Hippocampal formation (tissue), 2 donors: ENCODE results near the gene UQCRC2.
"Not testable (repeated sequence)": the region's sequence is repeated elsewhere in the genome, so short reads cannot be mapped to it uniquely, and the experiment has no call there.

Source experiments
- DNase-seq, 2 donors: peaks; one replicate each; lab custom pipeline; 2025; lab: John Stamatoyannopoulos, UW

Gene UQCRC2

DNA sequence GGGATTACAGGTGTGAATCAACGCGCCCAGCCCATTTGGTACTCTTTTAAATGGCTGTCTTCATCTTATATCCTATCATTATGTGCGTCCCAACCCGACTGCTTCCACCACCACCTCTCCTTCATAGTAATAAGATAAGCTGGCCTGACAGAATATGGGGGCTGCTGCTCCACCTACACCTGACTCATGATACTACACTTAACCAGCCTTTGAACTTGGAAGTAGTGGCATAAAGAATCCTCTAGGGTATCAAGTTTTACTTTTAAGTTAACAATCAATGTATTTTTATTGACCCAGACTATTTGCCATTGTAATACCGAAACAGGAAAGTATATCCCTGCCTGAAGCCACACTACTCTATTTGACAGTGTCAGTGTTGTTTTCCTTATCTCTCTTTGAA lies 28.9 kb downstream of the UQCRC2 start:
- DNase-seq: no peak

DNA sequence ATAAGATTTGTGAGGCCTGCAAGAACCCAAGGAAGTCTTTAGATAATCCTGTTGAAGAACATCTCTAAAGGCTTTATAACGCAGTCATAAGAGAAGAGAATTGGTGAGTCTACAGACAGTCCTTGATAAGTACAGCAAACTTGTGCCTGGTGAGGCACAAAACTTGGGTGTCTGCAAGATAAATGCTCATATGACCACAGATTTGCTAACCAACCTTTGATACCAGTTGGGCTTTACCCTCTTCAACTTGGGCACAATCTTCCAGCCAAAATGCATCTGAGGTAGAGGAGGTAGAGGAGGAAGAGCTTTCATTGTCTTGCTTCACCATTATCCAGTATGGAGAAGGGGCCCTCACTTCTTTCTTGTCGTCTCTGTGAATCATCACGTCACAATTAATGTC lies 30.9 kb downstream of the UQCRC2 start:
- DNase-seq: no peak

DNA sequence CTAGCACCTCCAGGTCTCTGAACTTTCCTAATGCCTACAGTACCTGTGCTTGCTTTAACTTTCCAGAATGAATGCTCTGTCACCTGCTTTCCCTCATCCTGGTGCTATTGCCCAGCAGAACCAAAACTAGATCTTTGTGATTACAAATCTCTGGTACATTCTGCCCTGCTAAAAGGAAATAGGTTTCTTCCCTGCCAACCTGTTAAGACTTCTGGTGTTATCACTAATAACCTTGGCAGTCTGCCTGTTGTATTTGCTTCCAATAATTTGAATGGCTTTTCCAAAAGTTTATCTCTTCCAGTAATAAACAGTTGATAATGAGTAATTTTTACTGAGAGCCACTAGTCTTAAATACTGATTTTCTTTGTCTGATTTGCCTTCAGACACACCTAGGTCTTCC lies 32.4 kb downstream of the UQCRC2 start:
- DNase-seq: no peak

DNA sequence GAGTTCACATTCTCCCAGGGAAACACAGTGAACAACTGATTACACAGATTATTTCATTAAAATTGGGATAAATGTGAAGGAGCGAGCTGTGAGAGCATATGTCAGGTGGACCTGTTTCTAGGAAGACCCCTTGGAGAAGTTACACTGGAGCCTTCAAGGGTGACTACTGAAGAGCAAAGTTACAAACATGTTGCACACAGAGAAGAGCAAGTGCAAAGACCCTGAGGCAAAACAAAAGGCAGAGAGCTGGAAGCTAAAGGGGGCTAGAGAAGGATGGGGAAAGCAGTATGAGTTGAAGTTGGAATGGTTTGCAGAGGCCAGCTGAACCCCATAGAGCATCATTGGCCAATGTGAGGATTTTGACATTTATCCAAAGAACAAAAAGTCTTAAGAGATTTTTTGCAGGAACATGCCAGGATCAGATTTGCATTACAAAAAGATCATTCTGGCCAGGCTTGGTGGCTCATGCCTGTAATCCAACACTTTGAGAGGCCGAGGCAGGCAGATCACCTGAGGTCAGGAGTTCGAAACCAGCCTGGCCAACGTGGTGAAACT lies 33.6 kb downstream of the UQCRC2 start:
- DNase-seq: no peak

DNA sequence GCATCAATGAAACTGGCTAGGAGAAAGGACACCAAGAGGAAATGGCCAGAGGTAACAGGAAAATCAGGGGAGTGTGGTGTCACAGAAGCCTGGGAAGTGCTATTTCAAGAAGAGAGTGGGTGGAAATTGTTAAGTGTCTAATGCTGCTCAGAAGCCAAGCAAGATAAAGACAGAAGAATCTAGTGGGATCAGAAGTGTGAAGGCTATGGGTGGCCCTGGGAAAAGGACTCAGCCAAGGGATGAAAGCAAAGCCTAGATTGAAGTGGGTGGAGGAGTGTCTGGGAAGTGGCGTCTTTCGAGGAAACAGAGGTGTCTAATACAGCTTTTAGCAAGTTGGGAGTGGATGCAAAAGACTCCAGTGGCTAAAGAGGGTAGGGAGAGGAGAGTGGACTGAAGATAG lies 34.3 kb downstream of the UQCRC2 start:
- DNase-seq: no peak

- DNase-seq: no peak
These were observed 36.0 kb downstream of the UQCRC2 start for GRCh38 chr16:21989133-21989532.

DNA sequence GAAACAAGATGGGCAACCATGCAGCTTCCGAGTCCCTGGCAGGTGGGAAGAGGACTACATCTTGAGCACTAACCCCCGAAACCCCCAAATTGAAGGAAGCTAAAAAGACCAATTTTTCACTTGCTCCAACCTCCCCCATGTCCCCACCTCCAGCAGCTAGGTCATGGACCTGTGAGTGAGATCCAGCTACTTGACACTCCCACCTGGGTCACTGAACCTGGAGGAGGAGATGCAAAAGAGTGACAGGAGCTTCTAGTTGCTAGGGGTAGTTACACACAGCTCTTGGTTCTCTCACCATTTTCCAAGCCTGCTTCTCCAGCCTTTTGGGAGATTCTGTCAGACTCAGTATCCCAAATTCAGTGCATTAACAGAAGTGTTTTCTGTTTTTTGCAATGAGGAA lies 36.6 kb downstream of the UQCRC2 start:
- no peak for DNase-seq

GRCh38 chr16:21990381-21990944 lies 37.3 kb downstream of the UQCRC2 start:
- DNase-seq: no peak

DNA sequence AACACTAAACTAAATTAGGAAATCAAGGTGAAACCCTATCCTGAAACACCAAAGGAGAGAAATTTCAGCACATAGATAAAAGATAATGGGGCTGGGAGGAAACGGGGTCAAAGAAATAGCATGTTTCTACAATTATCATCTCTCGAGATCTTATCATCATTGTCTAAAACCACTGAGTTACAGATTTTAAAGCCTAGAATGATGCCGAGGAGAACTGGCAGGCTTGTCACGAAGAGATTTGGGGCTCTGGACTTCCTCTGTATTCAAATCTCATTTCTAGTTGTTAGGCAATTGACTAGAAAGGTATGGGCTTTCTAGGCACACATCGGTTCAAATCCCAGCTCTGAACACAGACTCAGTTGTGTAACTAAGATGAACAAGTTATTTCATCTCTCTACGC lies 38.5 kb downstream of the UQCRC2 start:
- DNase-seq: no peak

- no peak for DNase-seq
These were observed 41.8 kb downstream of the UQCRC2 start for GRCh38 chr16:21994856-21995465.

DNA sequence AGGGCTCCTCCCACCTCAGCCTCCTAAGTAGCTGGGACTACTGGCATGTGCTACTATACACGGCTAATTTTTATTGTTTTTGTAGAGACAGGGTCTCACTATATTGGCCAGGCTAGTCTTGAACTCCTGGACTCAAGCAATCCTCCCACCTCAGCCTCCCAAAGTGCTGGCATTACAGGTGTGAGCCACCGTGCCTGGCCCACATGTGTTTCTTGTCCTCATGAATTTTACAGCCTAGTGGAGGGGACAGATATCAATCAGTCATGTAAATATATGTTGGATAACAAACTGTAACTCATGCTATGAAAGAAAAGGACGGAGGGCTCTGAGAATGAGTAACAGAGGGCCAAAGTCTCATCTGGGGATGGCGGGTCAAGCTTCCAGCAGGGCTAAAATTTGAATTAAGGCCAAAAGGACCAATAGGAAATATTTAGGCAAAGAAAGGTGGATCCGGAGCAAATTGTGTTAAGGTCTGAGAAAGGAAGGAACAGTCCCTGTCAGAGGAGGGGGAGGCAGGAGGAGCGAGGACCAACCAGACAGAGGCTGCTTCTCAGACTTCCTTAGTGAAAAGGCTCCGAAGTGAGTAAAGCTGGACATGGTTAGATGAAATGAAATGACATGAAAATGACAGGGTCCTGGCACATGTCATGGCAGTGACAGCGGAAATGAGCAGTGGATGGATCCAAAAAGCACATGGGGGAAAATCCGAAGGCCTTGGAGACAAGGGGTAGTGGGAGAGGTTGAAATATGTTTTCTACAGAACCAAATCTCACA lies 43.9 kb downstream of the UQCRC2 start:
- no peak for DNase-seq

DNA sequence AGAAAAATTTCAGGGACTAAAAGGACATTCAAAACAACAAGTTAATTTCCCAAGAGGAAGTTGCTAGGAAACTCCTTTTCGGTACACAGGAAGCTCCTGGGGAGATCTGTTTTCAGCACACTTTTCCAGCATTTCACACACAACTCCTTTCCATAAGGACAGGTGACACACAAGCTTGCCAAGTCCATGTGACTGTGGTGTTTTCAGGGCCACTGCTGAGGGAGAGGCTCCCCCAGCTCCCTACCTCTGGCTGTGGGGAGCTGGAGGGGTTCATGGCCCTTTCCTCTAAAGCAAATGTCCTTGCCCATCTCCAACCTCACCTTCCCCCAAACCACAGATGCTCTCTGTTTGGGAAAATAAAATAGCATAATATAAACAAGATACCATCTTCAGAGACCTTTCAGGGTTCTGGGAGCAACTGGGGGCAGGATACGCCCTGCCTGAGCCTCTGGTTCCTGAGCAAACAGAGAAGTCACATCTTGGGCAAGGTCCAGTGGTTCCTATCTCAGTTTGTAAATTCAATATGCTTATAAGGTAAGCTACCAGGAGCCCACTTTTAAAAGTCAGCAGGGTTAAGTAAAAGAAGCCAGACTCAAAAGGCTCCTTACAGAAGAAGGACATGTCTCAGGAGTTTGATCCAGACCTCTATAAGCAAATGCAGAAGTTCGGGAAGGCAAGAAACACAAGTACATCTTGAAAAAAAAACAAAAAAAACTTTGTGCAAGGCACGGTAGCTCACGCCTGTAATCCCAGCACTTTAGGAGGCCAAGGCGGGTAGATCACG lies 44.7 kb downstream of the UQCRC2 start:
- no peak for DNase-seq

- no peak for DNase-seq
These were observed 48.4 kb downstream of the UQCRC2 start for GRCh38 chr16:22001591-22001990.

DNA sequence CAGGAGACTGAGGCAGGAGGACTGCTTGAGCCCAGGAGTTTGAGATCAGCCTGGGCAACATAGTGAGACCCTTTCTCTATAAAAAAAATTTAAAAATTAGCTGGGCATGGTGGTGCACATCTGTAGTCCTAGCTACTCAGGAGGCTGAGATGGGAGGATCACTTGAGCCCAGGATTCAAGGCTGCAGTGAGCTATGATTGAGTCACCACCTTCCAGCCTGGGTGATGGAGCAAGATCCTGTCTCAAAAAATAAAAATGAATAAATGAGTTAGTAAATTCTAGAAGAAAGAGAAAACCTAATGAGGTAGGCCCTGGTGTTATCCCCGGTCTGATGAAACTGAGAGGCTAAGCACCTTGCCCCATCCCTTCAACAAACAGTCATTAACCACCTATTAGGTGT lies 48.9 kb downstream of the UQCRC2 start:
- not testable (repeated sequence) for DNase-seq

DNA sequence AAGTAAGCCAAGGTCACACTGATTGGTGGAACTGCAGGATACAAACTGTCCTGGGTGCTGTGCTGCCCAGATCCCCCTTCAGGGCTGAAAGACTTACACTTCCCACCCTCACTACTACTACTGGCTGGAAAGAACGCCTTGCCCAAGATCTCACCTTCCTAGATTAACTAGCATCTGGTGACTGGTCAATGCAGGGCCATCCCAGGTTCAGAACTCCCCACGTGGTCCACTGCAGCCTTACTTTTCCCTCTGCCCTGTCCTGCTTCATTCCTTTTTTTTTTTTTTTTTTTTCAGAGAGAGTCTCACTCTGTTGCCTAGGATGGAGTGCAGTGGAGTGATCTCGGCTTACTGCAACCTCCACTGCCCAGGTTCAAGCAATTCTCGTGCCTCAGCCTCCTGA lies 50.0 kb downstream of the UQCRC2 start:
- DNase-seq: no peak

GRCh38 chr16:22004341-22004740 lies 51.2 kb downstream of the UQCRC2 start:
- no peak for DNase-seq

- no peak for DNase-seq
These were observed 52.6 kb downstream of the UQCRC2 start for GRCh38 chr16:22005746-22006145.

DNA sequence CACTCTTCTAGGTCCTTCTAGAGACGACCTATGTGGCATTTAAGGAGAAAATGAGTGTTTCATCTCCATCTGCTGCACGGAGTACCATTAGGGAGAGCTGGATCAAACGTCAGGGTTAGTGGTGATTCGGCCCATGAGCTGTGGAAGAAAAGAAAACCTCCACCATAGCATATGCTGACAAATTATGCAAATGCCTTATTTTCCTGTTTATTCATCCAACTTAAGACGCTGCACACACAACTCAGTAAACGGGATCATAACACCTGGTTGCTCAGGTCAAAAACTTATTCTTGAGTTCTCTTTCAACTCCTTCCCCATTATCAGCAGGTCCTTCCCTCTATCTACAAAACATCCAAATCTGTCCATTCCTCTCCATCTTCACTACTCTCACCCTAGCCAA lies 53.5 kb downstream of the UQCRC2 start:
- DNase-seq: no peak

DNA sequence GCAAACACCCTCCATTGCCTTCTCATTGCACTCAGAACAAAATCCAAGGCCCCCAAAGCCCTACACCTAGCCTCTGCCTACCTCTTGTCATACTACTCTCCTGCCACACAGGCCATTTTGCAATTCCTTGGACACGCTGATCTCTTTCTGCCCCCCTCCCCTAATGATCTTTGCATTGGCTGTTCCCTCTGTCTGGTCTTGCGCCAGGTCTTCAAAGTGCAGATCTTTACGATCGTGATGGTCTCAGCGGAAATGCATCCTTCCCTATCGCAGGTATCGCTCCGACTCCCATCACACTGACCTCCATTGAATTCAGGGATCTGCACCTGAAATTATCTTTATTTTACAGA lies 54.0 kb downstream of the UQCRC2 start:
- DNase-seq: no peak

DNA sequence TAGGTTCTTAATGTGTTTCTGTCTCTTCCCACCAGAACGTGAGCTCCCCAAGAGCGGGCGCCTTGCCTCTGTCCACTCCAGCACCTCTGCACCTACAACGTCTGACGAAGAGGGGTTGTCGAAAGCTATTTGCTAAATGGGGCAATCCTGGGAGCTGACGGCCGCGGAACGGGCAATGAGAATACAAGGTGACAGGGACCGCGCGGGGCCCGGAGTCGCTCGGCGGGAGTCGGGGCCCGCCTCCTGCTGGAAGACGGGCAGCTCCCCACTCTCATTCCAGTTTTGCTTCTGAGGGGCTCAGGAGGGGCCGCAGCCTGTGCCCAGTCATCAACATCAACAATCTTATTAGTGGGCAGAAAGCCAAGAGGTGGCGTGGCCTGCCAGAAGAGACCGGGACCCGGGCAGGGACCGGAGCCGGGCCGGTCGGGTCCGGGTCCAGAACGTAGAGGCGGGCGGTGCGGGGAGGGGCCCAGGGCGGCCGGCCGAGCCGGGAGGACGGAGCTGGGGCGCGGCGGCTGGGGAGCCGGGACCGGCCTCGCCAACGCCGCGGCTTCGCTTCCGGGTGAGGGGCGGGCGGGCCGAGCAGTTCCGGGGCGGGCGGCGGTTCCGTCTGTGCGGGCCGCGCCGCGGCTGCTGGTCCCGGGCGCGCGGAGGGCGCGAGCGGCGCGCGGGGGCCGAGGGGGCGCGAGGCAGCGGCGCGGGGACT lies 54.5 kb downstream of the UQCRC2 start, which contains the start of gene MOSMO:
TSS of gene MOSMO (plus strand) at position 603 of the 706 bp plus-strand sequence. CDS start 191 bp downstream, outside the sequence.
- peak; percentile 47 to 64 for DNase-seq

DNA sequence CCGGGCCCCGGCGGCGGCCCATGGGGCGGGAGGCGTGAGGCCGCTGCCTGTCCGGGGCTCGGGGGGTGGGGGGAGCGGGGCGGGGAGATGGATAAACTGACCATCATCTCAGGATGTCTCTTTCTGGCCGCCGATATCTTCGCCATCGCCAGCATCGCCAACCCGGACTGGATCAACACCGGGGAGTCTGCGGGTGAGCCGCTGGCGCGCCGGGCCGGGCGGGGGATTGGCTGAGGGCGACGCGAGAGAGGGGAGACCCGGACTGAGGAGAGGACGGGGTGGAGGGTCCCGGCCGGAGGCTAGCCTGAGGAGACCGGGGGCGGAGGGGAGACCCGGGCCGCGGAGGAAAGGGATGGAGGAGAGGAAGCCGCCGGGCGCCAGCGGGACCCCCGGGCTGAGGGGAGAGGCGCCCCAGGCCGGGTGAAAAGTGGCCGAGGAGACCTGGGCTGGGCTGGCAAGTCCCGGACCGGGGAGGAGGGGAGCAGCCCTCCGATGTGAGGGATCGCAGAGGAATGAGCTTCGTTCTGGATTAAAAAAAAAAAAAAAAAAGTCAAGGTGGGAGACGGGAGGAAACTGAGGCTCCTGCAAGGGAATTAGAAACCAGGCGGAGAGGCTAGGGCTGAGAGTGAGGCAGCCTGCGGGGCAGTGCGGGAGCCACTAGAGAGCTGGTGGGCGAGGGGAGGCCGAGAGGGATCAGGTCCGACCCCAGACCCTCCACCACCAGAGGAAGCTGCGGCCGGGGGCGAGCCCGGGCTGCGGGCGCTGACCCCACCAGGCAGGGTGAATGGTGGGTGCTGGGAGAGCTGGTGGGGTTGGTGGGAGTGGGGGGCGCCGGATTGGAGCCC lies 55.3 kb downstream of the UQCRC2 start:
- DNase-seq: peak in 1 of 2 donors; percentile 38
